WTC11 (cell line): ENCODE results near the gene LPIN2.

Experiments used
- JUN ChIP-seq: sonication (generic); formaldehyde crosslinking; IDR thresholded peaks from 2 replicates; pipeline ENCODE4 v1.8.0; 2023; ENCODE audit warnings: mild to moderate bottlenecking, missing genetic modification reagents
- MXD4 ChIP-seq: fragments of 250-450 bp; sonication (Bioruptor Pico); IDR thresholded peaks from 2 replicates; pipeline ENCODE4 v1.8.0; 2021; ENCODE audit warnings: mild to moderate bottlenecking, moderate library complexity, borderline replicate concordance
- TCF7 ChIP-seq: sonication (generic); formaldehyde crosslinking; IDR thresholded peaks from 2 replicates; pipeline ENCODE4 v1.8.0; 2022; ENCODE audit warnings: mild to moderate bottlenecking, low read depth, missing genetic modification reagents, moderate library complexity
- ZNF138 ChIP-seq: sonication (generic); formaldehyde crosslinking; conservative IDR thresholded peaks from 2 replicates; pipeline ENCODE4 v1.8.1; 2022; ENCODE audit warnings: mild to moderate bottlenecking, moderate library complexity, missing genetic modification reagents
- ZNF263 ChIP-seq: sonication (generic); formaldehyde crosslinking; IDR thresholded peaks from 2 replicates; pipeline ENCODE4 v1.8.1; 2022; ENCODE audit warnings: low read depth, mild to moderate bottlenecking, moderate library complexity, missing genetic modification reagents
- TF ChIP-seq, protein P1 (sequence below): fragments of 200-600 bp; IDR thresholded peaks from 2 replicates; pipeline ENCODE4 v1.8.0; 2022; ENCODE audit warnings: antibody characterized with exemption
- TF ChIP-seq, protein P2 (sequence below): sonication (generic); formaldehyde crosslinking; IDR thresholded peaks from 2 replicates; pipeline ENCODE4 v1.8.1; 2023; ENCODE audit warnings: mild to moderate bottlenecking, missing genetic modification reagents, moderate library complexity
- TF ChIP-seq, protein P3 (sequence below): sonication (generic); formaldehyde crosslinking; IDR thresholded peaks from 2 replicates; pipeline ENCODE4 v1.8.1; 2023; ENCODE audit warnings: mild to moderate bottlenecking, missing genetic modification reagents
- TF ChIP-seq, protein P4 (sequence below): sonication (generic); formaldehyde crosslinking; conservative IDR thresholded peaks from 2 replicates; pipeline ENCODE4 v1.8.1; 2023; ENCODE audit warnings: mild to moderate bottlenecking, low read depth, missing genetic modification reagents, moderate library complexity

DNA sequence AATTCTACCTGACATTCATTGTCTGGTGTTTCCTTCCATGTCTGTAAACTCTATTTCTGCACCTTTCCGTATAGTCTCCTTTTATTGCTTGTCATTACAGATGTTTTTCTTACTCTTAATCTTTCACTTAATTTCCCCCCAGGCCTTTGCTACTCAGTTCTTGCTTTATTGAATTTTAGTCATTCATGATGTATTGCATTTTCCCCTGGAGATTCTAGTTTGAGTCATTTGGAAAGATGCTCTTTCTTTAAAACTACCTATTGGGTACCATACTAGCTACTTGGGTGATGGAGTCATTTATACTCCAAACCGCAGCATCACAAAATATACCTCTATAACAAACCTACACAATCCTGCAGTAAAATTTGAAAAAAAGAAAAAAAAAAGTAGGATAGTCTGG lies 27.2 kb upstream of the LPIN2 start:
- TF ChIP-seq ZNF138 (no peak), MXD4 (CRISPR knock-in tag) (no peak), TCF7 (CRISPR knock-in tag) (no peak), JUN (no peak), ZNF263 (CRISPR knock-in tag) (no peak)
- TF ChIP-seq, protein P1, sequence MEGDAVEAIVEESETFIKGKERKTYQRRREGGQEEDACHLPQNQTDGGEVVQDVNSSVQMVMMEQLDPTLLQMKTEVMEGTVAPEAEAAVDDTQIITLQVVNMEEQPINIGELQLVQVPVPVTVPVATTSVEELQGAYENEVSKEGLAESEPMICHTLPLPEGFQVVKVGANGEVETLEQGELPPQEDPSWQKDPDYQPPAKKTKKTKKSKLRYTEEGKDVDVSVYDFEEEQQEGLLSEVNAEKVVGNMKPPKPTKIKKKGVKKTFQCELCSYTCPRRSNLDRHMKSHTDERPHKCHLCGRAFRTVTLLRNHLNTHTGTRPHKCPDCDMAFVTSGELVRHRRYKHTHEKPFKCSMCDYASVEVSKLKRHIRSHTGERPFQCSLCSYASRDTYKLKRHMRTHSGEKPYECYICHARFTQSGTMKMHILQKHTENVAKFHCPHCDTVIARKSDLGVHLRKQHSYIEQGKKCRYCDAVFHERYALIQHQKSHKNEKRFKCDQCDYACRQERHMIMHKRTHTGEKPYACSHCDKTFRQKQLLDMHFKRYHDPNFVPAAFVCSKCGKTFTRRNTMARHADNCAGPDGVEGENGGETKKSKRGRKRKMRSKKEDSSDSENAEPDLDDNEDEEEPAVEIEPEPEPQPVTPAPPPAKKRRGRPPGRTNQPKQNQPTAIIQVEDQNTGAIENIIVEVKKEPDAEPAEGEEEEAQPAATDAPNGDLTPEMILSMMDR = no peak
- TF ChIP-seq, protein P2, sequence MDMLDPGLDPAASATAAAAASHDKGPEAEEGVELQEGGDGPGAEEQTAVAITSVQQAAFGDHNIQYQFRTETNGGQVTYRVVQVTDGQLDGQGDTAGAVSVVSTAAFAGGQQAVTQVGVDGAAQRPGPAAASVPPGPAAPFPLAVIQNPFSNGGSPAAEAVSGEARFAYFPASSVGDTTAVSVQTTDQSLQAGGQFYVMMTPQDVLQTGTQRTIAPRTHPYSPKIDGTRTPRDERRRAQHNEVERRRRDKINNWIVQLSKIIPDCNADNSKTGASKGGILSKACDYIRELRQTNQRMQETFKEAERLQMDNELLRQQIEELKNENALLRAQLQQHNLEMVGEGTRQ (CRISPR knock-in tag) = no peak
- TF ChIP-seq, protein P3, sequence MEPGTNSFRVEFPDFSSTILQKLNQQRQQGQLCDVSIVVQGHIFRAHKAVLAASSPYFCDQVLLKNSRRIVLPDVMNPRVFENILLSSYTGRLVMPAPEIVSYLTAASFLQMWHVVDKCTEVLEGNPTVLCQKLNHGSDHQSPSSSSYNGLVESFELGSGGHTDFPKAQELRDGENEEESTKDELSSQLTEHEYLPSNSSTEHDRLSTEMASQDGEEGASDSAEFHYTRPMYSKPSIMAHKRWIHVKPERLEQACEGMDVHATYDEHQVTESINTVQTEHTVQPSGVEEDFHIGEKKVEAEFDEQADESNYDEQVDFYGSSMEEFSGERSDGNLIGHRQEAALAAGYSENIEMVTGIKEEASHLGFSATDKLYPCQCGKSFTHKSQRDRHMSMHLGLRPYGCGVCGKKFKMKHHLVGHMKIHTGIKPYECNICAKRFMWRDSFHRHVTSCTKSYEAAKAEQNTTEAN (CRISPR knock-in tag) = no peak
- TF ChIP-seq, protein P4, sequence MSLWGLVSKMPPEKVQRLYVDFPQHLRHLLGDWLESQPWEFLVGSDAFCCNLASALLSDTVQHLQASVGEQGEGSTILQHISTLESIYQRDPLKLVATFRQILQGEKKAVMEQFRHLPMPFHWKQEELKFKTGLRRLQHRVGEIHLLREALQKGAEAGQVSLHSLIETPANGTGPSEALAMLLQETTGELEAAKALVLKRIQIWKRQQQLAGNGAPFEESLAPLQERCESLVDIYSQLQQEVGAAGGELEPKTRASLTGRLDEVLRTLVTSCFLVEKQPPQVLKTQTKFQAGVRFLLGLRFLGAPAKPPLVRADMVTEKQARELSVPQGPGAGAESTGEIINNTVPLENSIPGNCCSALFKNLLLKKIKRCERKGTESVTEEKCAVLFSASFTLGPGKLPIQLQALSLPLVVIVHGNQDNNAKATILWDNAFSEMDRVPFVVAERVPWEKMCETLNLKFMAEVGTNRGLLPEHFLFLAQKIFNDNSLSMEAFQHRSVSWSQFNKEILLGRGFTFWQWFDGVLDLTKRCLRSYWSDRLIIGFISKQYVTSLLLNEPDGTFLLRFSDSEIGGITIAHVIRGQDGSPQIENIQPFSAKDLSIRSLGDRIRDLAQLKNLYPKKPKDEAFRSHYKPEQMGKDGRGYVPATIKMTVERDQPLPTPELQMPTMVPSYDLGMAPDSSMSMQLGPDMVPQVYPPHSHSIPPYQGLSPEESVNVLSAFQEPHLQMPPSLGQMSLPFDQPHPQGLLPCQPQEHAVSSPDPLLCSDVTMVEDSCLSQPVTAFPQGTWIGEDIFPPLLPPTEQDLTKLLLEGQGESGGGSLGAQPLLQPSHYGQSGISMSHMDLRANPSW (CRISPR knock-in tag) = no peak
